Activated T-cell treated with anti-CD3 and anti-CD28 coated beads, Interleukin-2, amount 50 U/mL, for 4 hours (primary cell): ENCODE data around the gene GNG2. TPM values are rescaled to one million over a fixed set of nuclear protein-coding genes. Genes with fewer than 3 reads are reported as not detected.

Experiments used
- ATAC-seq, 2 donors: fragments of 200-7000 bp; cut with Tn5 transposase; one replicate each; pipeline ENCODE4 v1.10.0; 2021
- DNase-seq: peaks from one replicate; pipeline ENCODE4 v3.0.0-alpha.2; 2020
- H3K27me3 Mint-ChIP-seq: one replicate; pipeline ENCODE4 v1.8.0; 2021; ENCODE audit warnings: low read depth, mixed read lengths
- H3K36me3 Mint-ChIP-seq: one replicate; pipeline ENCODE4 v1.8.0; 2022; ENCODE audit warnings: mixed read lengths; ENCODE audit not compliant: insufficient read depth
- H3K4me1 Mint-ChIP-seq: one replicate; pipeline ENCODE4 v1.8.0; 2021; ENCODE audit warnings: low read depth, mixed read lengths
- H3K4me3 Mint-ChIP-seq: one replicate; pipeline ENCODE4 v1.8.0; 2021; ENCODE audit warnings: mild to moderate bottlenecking, moderate library complexity, mixed read lengths
- H3K9me3 Mint-ChIP-seq: one replicate; pipeline ENCODE4 v1.8.0; 2021; ENCODE audit warnings: mixed read lengths
- total RNA-seq, 3 donors: library from RNA; stranded (reverse); gene quantifications; one replicate each; pipeline ENCODE4 v1.2.1, GENCODE V29; 2021

GNG2 gene
- total RNA-seq, 3 donors from 2014 or later, result 28.4 to 47.3 (median 42.9) TPM

GRCh38 chr14:51960866-51961265, 100.5 kb downstream of the GNG2 start:
- no peak for DNase-seq
- H3K9me3 Mint-ChIP-seq, result peaks cover 31% of the 10 kb centered on the region
- no peak overlapping the region for H3K4me3 Mint-ChIP-seq
- H3K4me1 Mint-ChIP-seq, result peaks cover 52% of the 10 kb centered on the region
- peaks cover 66% of the 10 kb centered on the region for H3K36me3 Mint-ChIP-seq
- no peak for ATAC-seq
- H3K27me3 Mint-ChIP-seq, result no peaks in the 10 kb centered on the region

- Mint-ChIP-seq H3K27me3 (no peaks in the 10 kb centered on the region), H3K4me1 (peaks cover 52% of the 10 kb centered on the region), H3K4me3 (no peak overlapping the region), H3K9me3 (peaks cover 23% of the 10 kb centered on the region), H3K36me3 (peaks cover 58% of the 10 kb centered on the region)
- ATAC-seq, result no peak
- no peak for DNase-seq
Measured at GRCh38 chr14:51962711-51963110, 102.3 kb downstream of the GNG2 start.

- Mint-ChIP-seq H3K4me1 (peaks cover 52% of the 10 kb centered on the region), H3K4me3 (peak overlapping the region; percentile 62), H3K27me3 (no peaks in the 10 kb centered on the region), H3K9me3 (peaks cover 20% of the 10 kb centered on the region), H3K36me3 (peaks cover 53% of the 10 kb centered on the region)
- ATAC-seq, result peak; percentile 28 to 37
- no peak for DNase-seq
Measured at GRCh38 chr14:51963286-51963685, 102.9 kb downstream of the GNG2 start.

GRCh38 chr14:51967521-51967920, 107.1 kb downstream of the GNG2 start:
- H3K27me3 Mint-ChIP-seq, result no peaks in the 10 kb centered on the region
- no peak for DNase-seq
- H3K4me1 Mint-ChIP-seq, result peaks cover 18% of the 10 kb centered on the region
- H3K4me3 Mint-ChIP-seq, result no peak overlapping the region
- H3K9me3 Mint-ChIP-seq, result no peaks in the 10 kb centered on the region
- no peak for ATAC-seq
- peaks cover 24% of the 10 kb centered on the region for H3K36me3 Mint-ChIP-seq

GRCh38 chr14:51969852-51970540, 109.6 kb downstream of the GNG2 start:
- DNase-seq (no peak), ATAC-seq (no peak)
- Mint-ChIP-seq H3K4me1 (peaks cover 4% of the 10 kb centered on the region), H3K9me3 (no peaks in the 10 kb centered on the region), H3K4me3 (no peak overlapping the region), H3K27me3 (no peaks in the 10 kb centered on the region), H3K36me3 (peaks cover 14% of the 10 kb centered on the region)

- no peak for ATAC-seq
Measured at GRCh38 chr14:51972566-51972965, 112.2 kb downstream of the GNG2 start.

GRCh38 chr14:51977075-51977474, 116.7 kb downstream of the GNG2 start:
- no peak for ATAC-seq
- H3K27me3 Mint-ChIP-seq, result no peaks in the 10 kb centered on the region
- no peaks in the 10 kb centered on the region for H3K36me3 Mint-ChIP-seq
- H3K9me3 Mint-ChIP-seq, result no peaks in the 10 kb centered on the region
- DNase-seq, result no peak
- no peak overlapping the region for H3K4me3 Mint-ChIP-seq
- peaks cover 3% of the 10 kb centered on the region for H3K4me1 Mint-ChIP-seq

More at GRCh38 chr14:51972566-51972965, 112.2 kb downstream of the GNG2 start:
- Mint-ChIP-seq H3K9me3 (no peaks in the 10 kb centered on the region), H3K36me3 (peaks cover 4% of the 10 kb centered on the region), H3K4me1 (peaks cover 4% of the 10 kb centered on the region), H3K4me3 (no peak overlapping the region), H3K27me3 (no peaks in the 10 kb centered on the region)
- no peak for DNase-seq

GRCh38 chr14:51978681-51979085, 118.3 kb downstream of the GNG2 start:
- H3K27me3 Mint-ChIP-seq, result no peaks in the 10 kb centered on the region
- peaks cover 3% of the 10 kb centered on the region for H3K4me1 Mint-ChIP-seq
- ATAC-seq (no peak), DNase-seq (no peak)
- no peaks in the 10 kb centered on the region for H3K9me3 Mint-ChIP-seq
- no peaks in the 10 kb centered on the region for H3K36me3 Mint-ChIP-seq
- no peak overlapping the region for H3K4me3 Mint-ChIP-seq

GRCh38 chr14:51979088-51979709, 118.8 kb downstream of the GNG2 start:
- Mint-ChIP-seq H3K9me3 (no peaks in the 10 kb centered on the region), H3K27me3 (no peaks in the 10 kb centered on the region), H3K36me3 (no peaks in the 10 kb centered on the region), H3K4me1 (peaks cover 3% of the 10 kb centered on the region), H3K4me3 (no peak overlapping the region)
- ATAC-seq (peak; percentile 73 to 78), DNase-seq (peak; percentile 86)

GRCh38 chr14:51981218-51981854, 120.9 kb downstream of the GNG2 start:
- no peak for DNase-seq
- ATAC-seq, result peak; percentile 40 to 50
- Mint-ChIP-seq H3K36me3 (no peaks in the 10 kb centered on the region), H3K4me1 (peaks cover 3% of the 10 kb centered on the region), H3K9me3 (no peaks in the 10 kb centered on the region), H3K27me3 (no peaks in the 10 kb centered on the region), H3K4me3 (no peak overlapping the region)

- DNase-seq (no peak), ATAC-seq (no peak)
- Mint-ChIP-seq H3K4me1 (peaks cover 25% of the 10 kb centered on the region), H3K9me3 (no peaks in the 10 kb centered on the region), H3K36me3 (peaks cover 9% of the 10 kb centered on the region), H3K27me3 (no peaks in the 10 kb centered on the region), H3K4me3 (peak overlapping the region; percentile 92)
Measured at GRCh38 chr14:51988221-51988620, 127.8 kb downstream of the GNG2 start.

GRCh38 chr14:51989293-51990234, 129.2 kb downstream of the GNG2 start, which contains the start of gene RTRAF:
RTRAF (plus strand) TSS chr14:51989546; CDS start chr14:51989640, 94 bp downstream.
- no peaks in the 10 kb centered on the region for H3K9me3 Mint-ChIP-seq
- H3K36me3 Mint-ChIP-seq, result peaks cover 20% of the 10 kb centered on the region
- ATAC-seq (peak; percentile 97 to 98), DNase-seq (peak; percentile 89)
- H3K4me3 Mint-ChIP-seq, result peak within 1 kb of the TSS; percentile 92
- H3K27me3 Mint-ChIP-seq, result no peaks in the 10 kb centered on the region
- H3K4me1 Mint-ChIP-seq, result peaks cover 36% of the 10 kb centered on the region

- ATAC-seq (no peak), DNase-seq (no peak)
- H3K4me3 Mint-ChIP-seq, result peak overlapping the region; percentile 92
- no peaks in the 10 kb centered on the region for H3K9me3 Mint-ChIP-seq
- H3K4me1 Mint-ChIP-seq, result peaks cover 41% of the 10 kb centered on the region
- H3K27me3 Mint-ChIP-seq, result no peaks in the 10 kb centered on the region
- H3K36me3 Mint-ChIP-seq, result peaks cover 27% of the 10 kb centered on the region
Measured at GRCh38 chr14:51990488-51990887, 130.1 kb downstream of the GNG2 start.
